ENCODE results near the gene ADGB. TPM values are rescaled to one million over a fixed set of nuclear protein-coding genes. Genes with fewer than 3 reads are reported as not detected.

The ADGB gene
- total RNA-seq, 1 donor from 2014 or later, result not detected

- DNase-seq, result no peak
- H3K27ac ChIP-seq (replicated peaks), result no peak overlapping the region
- no peak for TF ChIP-seq CTCF (IDR thresholded peaks at IDR 0.05; ENCODE audit: borderline replicate concordance)
- no peak overlapping the region for H3K4me3 ChIP-seq
- no peaks in the 10 kb centered on the region for H3K36me3 ChIP-seq
- H3K27me3 ChIP-seq (ENCODE audit: low read depth), result no peaks in the 10 kb centered on the region
- intact Hi-C loops (cut with micrococcal nuclease), result no loop called here
- no peaks in the 10 kb centered on the region for H3K4me1 ChIP-seq
- no peaks in the 10 kb centered on the region for H3K9me3 ChIP-seq (replicated peaks)
Observed at GRCh38 chr6:146741609-146742008, 142.8 kb downstream of the ADGB start.

GRCh38 chr6:146753306-146753705, 154.5 kb downstream of the ADGB start:
- no peak overlapping the region for H3K27ac ChIP-seq (replicated peaks)
- no peaks in the 10 kb centered on the region for H3K36me3 ChIP-seq
- no peaks in the 10 kb centered on the region for H3K27me3 ChIP-seq (ENCODE audit: low read depth)
- peaks cover 7% of the 10 kb centered on the region for H3K9me3 ChIP-seq (replicated peaks)
- no peak for TF ChIP-seq CTCF (IDR thresholded peaks at IDR 0.05; ENCODE audit: borderline replicate concordance)
- intact Hi-C loops (cut with micrococcal nuclease), result no loop called here
- H3K4me1 ChIP-seq, result no peaks in the 10 kb centered on the region
- DNase-seq, result no peak
- H3K4me3 ChIP-seq, result no peak overlapping the region

- peaks cover 4% of the 10 kb centered on the region for H3K4me1 ChIP-seq
- DNase-seq, result no peak
- intact Hi-C loops (cut with micrococcal nuclease), result no loop called here
Observed at GRCh38 chr6:146767632-146768031, 168.9 kb downstream of the ADGB start.

GRCh38 chr6:146768722-146769121, 169.9 kb downstream of the ADGB start:
- intact Hi-C loops (cut with micrococcal nuclease), result no loop called here
- no peak overlapping the region for H3K27ac ChIP-seq (replicated peaks)
- no peak overlapping the region for H3K4me3 ChIP-seq
- no peak for DNase-seq
- H3K27me3 ChIP-seq (ENCODE audit: low read depth), result no peaks in the 10 kb centered on the region
- H3K9me3 ChIP-seq (replicated peaks), result no peaks in the 10 kb centered on the region
- TF ChIP-seq CTCF (IDR thresholded peaks at IDR 0.05; ENCODE audit: borderline replicate concordance), result no peak
- no peaks in the 10 kb centered on the region for H3K36me3 ChIP-seq
- peaks cover 4% of the 10 kb centered on the region for H3K4me1 ChIP-seq

More at GRCh38 chr6:146767632-146768031, 168.9 kb downstream of the ADGB start:
- H3K36me3 ChIP-seq, result no peaks in the 10 kb centered on the region
- H3K27ac ChIP-seq (replicated peaks), result no peak overlapping the region
- H3K4me3 ChIP-seq, result no peak overlapping the region
- H3K27me3 ChIP-seq (ENCODE audit: low read depth), result no peaks in the 10 kb centered on the region
- H3K9me3 ChIP-seq (replicated peaks), result no peaks in the 10 kb centered on the region
- no peak for TF ChIP-seq CTCF (IDR thresholded peaks at IDR 0.05; ENCODE audit: borderline replicate concordance)

- intact Hi-C loops (cut with micrococcal nuclease), result no loop called here
- Histone ChIP-seq H3K36me3 (no peaks in the 10 kb centered on the region), H3K4me1 (peaks cover 4% of the 10 kb centered on the region), H3K4me3 (peak overlapping the region; percentile 32), H3K9me3 (replicated peaks) (no peaks in the 10 kb centered on the region), H3K27ac (replicated peaks) (peak overlapping the region; percentile 75), H3K27me3 (ENCODE audit: low read depth) (no peaks in the 10 kb centered on the region)
- no peak for DNase-seq
- no peak for TF ChIP-seq CTCF (IDR thresholded peaks at IDR 0.05; ENCODE audit: borderline replicate concordance)
Observed at GRCh38 chr6:146770275-146770964, 171.6 kb downstream of the ADGB start.

All from left ventricle myocardium inferior (tissue), 1 donor.